NOMO-1 (cell line): ENCODE data around the gene APOL4.
"Not testable (repeated sequence)": the region's sequence is repeated elsewhere in the genome, so short reads cannot be mapped to it uniquely, and the experiment has no call there.

ENCODE experiments used
- DNase-seq, 2 experiments: peaks; one replicate each; lab custom pipeline; 2025; ENCODE audit not compliant: unreplicated experiment in 2 of 2; lab: John Stamatoyannopoulos, UW

The APOL4 gene

DNA sequence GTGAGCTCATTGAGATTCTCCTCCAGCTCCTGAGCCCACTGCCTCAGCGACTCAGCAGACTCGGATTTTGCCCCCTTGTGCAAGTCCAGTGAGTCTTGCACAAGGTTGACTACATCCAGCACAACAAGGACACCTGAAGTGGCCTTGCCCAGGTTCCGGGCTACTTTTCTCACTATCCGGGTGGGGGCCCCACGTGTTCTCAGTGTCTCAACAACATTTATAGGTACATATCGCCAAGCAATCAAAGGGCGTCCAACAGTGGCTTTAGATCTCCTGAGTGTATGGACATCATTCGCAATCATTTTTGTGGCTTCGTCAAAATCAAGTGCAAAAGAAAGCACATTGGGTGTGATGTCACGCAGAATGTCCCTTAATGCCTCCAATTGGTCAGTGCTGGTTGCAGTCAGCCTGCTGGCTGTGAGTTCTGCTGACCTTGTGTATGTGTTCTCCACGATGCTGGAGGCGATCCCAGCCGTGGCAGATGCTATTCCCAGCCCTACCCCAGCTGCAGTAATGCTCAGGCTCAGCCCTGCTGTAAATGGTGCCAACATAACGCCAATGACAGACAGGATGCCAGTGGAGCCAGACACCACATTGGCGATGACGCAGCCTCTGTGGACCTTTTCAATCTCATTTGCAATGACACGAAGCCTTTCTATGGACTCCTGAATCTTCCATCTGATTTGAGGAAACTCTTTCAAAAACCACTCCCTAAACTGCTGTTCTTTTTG lies 10.3 kb downstream of the APOL4 start:
- no peak for DNase-seq

DNA sequence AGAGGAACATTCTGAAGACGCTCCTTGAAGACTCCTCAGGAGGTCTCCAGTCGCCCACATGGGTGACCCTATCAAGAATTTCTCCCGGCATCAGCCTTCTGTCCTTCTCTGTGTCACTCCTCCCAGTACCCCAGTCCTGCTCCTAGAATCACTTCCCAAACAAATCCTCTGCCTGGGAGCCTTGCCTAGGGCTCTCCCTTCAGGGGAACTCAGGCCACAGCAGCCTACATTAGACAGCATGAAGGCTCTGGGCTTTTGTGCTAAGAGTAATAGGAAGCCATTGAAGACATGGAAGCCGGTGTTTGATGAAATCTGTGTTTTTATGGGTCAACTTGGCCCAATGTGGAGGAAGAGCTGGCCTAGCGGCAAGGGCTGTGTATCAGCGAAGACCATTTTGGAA lies 13.7 kb downstream of the APOL4 start:
- DNase-seq, result not testable (repeated sequence)

DNA sequence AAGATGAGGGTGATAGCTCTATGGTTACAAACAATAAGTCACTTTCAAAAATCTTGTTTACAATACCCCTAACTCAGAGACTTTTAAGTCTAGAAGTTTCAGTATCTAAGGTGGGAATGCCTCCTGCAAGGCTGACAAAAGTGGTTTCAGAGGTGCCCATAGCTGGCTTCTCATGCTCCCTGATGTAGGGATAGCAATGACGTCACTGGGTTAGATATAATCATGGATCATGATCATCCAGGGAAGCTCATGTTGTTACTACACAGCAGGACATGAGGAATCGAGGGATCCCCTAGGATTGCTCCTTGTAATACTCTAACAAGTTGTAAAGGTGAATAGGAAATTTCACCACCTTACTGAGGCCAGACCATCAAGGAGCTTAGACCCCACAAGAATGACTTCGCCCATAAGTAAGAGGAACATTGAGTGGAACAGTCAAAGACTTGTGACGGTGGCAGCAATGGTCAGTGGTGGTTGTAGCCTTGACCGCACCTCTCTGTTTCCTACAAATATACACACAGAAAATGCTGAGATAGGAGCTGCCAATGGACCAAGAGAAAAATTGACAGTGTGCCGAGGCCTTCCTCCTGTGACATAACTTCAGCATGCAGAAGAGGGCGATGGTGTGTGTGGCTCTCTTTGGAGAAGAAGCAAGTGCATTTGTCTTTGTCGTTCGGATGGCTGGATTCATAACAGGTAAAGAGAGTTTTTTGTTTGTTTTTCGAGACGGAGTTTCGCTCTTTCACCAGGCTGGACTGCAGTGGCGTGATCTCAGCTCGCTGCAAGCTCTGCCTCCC lies 15.6 kb downstream of the APOL4 start:
- DNase-seq, result no peak

DNA sequence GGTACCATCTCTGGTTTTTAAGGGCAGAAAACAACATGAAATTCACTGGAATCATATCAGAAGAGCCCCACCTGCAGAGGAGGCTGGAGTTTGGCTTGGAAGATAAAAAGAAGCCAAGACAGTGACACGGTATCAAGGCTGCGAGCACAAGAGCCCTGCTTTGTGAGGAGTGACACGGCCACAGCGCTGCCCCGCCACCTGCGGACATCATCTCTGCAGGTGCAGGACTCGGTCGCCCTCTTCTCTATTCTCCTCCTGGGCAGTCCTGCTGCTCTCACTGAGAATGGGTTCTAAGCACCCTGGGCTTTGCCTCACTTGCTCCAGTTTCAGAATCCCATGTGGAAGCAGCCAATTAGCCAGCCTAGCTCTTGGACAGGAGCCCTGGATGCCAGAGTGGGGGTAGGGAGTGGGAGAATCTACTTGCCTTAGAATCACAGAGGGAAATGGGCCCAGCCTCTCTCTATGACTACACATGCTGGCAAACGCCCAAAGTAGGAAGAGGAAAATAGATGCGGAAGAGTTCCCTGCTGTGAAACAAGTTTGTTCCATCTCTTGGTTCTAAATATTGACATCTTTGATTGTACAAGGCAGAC lies 17.1 kb downstream of the APOL4 start:
- no peak for DNase-seq

DNA sequence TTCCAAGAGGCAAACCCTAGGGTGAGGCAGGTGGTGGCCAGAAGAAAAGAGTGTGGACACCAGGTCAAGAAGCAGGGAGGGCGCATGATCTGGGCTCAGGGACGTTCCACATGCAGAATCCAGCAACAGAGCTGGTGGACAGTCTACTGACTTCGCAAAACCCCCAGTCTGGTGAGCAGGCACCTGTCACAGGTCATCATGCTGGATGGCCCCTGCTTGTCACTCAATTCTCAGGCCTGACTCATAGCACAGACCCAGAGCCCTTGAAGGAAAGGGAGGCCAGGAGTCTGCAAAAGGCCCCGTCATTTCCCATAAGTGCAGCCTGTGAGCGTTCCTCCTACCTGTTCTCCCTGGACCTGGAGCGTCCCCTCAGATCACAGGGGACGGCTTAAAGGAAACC lies 18.2 kb downstream of the APOL4 start:
- no peak for DNase-seq

DNA sequence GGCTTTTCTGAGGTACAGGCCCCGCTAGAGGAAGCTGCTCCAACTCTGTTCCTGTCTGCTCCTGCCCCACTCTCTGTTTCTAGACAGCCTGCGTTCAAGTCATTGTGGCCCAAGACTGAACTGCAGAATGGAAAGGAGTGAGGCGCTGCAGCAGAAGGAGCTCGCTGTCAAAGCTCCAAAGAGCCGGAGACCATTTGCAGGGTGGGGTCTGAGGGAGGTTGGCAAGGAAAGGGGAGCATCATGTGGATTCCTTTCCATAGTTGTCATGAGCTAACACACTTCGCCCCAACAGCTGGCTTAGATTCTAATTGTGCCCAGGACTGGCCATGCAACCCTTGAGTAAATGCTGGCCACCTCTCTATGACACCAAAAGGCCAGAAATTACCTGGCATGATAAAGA lies 18.8 kb downstream of the APOL4 start:
- DNase-seq, result no peak

DNA sequence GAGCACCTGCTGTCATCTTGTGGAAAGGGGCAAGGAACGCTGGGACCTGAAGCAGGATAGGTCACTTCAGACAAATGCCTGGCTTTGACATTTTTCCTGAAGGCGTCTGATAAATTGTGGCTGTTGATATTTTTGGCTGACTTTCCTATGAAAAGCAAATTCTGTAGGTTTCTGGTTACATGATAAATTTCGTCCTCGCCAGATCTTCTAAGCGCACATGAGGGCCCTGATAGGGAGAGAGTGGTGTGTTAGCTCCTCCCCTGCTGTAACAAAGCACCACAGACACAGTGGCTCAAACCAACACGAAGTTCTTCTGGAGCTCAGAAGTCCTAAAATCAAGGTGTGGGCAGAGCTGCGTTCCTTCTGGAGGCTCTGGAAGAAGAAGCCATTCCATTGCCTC lies 19.6 kb downstream of the APOL4 start:
- no peak for DNase-seq

DNA sequence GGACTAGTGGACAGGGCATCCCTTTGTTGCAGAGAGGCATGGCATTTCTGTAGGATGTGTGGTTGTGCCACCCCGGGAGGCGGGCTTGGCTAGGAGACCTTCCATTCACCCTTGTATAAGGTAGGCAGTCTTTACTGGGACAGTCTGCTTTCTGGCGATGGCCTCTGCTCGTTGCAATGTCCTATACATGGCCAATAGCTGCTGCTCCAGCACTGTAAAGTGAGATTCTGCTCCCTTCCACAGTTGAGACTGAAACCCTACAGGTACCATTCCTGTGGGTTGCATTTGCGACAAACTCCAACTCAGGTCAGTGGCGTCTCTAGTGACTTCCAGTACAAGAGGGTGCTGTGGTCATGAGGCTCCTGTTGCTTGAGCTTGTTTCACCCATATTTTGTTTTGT lies 20.7 kb downstream of the APOL4 start:
- DNase-seq, result no peak

DNA sequence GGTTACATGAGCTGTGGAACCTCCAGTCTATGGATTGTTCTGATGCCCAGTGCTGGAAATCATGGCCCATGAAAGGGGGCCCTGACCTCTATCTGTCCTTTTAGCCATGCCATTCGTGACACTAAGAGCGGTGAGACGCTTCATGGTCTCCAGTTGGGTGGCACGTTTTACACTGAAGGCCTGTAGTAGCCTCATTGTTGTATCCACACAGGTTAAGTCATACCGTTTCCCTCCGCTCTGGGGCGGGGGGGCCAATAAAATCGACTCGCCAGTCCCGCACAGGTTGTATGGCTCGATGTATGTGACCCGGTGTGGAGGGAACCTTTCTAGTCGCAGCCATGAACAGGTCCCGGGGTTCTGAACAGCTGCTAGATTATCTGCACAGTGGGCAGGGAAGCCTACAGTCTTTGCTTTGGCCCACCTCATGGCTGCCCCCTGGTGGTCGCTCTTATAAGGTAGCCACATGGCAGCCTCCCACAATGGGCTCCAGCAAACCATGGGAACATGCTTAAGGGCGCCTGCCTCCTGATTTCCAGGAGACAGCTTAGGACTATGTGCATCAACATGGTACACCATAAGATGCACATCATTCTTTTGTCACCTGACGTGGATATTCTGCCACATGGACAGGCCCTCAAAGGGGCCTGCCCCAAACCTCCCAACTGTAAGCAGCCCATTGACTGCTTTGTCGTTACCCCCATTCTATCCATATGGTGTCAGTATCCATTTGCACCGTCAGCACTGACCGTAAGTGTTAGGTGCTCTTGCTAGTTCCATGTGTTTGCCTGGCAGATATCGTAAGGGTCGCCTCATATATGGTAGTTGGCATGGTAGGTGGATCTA lies 21.4 kb downstream of the APOL4 start:
- peak; percentile 63 to 66 for DNase-seq

DNA sequence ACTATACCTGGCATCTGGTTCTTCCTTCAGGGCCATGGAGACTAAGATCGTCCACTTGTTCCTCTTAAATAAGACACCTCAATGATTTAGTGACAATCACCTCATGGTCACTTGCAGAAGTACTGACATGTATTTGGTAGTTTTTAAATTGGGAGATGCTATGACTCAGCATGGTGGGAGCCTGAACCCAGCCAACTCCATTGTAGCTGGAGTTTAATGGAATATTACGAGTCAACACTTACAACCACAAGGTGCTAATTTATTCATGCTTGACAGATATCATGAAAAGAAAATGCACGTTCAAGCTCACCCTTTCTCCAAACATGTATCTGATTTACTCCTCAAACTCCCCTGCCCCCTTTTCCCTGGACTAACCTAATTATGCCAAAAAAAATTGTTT lies 24.4 kb downstream of the APOL4 start:
- no peak for DNase-seq

DNA sequence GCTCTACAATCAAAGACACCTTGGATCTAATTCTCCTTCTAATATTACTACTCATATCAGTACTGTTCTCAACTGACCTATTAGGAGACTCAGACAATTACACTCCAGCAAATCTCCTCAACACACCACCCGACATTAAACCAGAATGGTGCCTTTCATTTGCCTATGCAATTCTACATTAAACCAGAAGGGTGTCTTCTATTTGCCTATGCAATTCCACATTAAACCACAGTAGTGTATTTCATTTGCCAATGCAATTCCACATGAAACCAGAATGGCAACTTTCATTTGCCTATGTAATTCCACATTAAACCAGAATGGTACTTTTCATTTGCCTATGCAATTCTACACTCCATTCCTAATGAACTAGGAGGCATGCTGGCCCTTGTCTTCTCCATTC lies 25.7 kb downstream of the APOL4 start:
- no peak for DNase-seq

DNA sequence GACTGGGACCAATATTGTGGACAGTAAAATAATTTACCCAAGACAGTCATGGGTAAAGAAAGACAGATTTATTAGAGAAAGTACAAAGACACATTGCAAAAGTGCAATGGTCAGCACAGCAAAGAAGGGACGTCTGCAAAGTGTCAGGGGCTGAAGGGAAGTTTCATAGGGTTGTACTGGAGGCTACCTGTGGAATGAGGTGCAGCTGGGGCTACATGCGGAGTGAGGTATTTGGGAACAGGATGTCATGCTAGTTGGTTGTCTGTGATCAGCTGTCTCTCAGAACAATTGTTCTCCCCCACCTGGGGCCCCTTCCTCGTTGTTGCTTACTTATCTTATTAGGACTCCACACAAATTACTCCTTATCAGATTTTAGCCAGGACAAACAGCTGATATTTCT lies 29.7 kb downstream of the APOL4 start:
- no peak for DNase-seq

DNA sequence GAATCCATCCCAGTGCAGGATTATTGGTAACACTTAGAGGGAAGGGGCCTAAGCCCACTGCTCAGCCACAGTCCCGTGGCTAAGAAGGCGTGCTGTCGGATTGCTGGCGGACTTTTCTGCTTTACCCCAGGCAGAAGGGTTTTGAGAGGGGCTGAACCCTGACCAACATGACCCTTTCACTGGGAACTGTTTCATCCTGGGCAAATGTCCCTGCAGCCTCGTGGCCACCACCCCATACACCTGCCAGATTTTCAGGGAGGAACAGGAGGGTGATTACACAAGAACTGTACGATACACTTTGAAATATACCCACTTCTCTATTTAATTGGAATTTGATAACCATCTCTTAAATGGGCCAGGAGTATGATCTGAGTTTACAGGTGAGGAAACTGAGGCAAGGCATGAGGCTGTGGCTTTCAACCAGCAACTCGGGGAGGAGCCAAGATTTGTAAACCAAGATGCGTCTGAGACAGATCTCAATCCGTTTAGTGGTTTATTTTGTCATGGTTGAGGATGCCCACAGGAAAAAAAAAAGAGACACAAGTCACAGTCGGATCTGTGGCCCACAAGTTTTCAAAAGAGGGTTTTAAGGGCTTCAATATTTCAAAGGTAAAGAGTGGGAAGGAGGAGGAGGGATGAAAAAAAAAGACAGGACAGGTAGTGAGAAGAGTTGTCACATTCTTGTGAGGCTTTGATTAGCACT lies 34.9 kb downstream of the APOL4 start:
- DNase-seq, result no peak

DNA sequence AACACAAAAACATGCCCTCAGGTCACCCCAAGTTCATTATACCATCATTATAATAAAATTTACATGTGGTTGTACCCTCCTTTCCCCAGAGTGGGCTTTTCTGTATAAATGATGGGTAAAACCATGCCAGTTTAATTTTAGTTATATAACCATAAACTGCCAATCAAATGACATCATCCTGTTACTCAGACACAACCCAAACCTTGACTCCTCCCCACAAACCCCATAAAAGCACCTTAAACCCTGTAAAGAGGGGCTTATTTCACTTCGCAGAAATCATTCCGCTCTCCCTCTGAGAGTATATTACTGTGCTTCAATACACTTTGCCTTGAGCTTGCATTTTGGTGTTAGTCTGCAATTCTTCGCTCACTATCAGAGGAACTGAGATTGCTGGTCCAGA lies 35.5 kb downstream of the APOL4 start:
- no peak for DNase-seq

DNA sequence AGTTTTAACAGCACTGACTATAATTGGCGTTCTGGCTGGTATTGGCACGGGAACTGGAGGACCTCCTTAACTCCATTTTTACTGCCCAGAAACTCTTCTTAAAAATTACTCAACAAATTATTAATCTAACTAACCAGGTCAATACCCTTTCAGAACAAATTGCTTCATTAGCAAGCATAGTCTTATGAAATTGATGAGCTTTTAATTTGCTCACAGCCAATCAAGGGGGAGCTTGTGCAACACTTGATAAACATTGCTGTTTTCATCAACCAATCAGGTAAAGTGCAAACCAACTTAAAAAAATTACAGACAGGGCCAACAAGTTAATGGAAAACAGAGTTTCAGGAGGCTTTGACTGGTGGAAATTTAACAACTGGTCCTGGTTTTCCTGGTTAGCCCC lies 36.5 kb downstream of the APOL4 start:
- DNase-seq, result no peak

DNA sequence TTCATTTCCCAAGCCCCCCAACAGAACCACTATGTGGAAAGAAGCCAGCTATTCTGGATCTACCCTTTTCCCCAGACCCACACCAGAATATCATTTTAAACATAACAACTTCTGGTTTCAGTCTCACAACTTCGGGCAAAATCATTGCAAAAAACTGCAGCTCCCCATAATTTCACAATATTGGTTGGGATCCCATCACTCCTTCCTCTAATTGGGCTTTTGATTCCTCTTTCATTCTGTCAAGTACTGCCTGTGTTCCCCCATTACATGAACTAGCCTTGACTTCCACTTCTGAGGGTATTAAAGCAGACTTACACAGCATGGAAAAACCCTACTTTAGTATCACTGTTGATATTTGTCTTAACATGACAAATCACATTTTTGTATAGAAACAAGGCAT lies 37.0 kb downstream of the APOL4 start:
- DNase-seq, result peak; percentile 90 to 94

DNA sequence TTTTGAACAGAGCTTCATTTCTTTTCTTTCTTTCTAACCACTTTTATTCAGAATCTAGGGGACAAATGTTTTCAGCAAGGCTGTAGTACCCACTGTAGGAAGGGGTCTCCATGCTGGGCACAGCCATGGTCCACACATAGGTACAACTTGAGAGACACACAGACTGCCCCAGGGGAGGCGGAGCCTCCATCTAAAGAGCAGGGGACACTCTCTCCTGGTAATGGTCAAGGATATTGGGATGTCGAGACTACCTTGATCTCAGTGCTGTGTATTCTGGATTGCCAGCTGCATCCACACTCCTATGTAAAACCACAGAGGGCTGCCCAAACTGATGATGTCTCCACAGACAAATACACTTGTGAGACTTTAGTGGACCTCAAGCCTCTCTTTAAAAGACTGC lies 38.1 kb downstream of the APOL4 start:
- DNase-seq, result no peak

DNA sequence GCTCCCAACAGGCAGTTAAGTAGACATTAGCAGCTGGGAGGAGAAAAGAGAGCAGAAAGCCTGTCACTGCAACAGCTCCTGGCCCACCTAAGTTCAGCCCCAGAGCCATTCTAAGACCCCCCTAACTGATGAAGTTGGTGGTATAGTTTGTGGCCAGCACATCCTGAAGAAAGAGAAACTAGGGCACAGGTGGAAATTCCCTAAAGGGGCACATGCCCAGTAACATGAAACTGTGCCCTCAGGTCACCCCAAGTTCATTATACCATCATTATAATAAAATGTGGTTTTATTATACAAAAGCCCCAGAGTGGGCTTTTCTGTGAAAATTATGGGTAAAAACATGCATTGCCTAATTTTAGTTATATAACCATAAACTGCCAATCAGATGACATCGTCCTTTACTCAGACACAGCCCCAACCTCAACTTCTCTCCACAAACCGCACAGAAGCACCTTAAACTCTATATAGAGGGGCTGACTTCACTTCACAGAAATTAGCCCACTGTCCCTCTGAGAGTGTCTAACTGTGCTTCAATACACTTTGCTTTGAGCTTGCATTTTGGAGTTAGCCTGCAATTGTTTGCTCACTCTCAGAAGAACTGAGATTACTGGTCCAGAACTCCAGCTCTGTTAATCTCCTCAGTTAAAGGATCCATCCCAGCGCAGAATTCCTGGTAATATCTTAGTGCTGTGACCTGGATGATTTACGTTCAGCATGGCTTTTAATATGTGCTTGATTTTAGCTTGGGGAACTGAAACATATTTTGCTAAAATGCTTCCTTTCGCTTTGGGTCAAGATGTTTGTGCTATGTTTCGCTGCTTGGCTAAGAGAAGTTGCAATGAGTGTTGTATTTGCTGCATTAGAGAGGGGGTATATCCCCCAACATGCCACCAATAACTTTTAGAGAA lies 39.2 kb downstream of the APOL4 start:
- peak in 1 of 2 experiments; percentile 57 for DNase-seq

DNA sequence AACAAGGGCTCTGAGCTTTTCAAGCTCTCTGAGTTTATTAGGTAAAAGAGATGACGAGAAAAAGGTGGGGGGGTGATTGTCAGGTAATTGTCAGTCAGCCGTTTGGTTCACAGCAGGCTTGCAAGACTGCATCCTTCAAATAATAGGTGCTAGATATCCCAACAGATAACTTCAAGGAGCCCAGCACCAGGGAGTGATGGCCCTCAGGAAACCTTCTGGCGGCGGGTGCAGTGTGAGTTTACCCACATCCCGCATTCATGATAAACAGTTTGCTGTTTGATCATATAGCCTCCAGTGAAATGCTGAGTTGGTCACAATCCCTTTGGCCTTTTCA lies 39.8 kb downstream of the APOL4 start:
- not testable (repeated sequence) for DNase-seq

DNA sequence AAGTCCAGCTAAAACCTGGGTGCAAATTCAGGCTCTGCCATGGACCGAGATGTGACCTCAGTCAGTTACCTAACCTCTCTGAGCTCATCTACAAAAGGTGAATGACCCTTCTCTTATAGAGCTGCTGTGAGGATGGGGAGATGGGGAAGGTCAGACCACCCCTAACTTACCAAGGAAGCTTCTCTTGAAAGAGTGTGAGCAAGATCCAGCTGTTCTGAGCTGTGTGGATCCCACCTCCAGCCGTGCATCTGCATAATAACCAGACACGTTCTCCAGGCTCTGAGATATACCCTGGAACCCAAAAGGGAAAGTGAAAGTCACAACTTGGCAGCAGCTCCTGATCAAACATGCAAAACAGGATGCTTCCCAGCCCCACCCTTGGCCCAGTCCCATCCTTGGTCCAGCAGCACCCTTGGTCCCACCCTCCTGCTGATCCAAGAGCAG lies 41.1 kb downstream of the APOL4 start, which contains the start of gene APOL3:
APOL3 (minus strand) TSS at position 257 of the 444 bp plus-strand sequence. CDS start 11,700 bp downstream, outside the sequence.
- no peak for DNase-seq
